ENCODE results near the gene POLL. TPM values are rescaled to one million over a fixed set of nuclear protein-coding genes. Genes with fewer than 3 reads are reported as not detected.

Gene POLL
- total and polyA plus RNA-seq, 2 donors (not counting 3 experiments of a cell fraction or from before 2014, with no cell fraction given) = 34.3 to 42.3 TPM

DNA sequence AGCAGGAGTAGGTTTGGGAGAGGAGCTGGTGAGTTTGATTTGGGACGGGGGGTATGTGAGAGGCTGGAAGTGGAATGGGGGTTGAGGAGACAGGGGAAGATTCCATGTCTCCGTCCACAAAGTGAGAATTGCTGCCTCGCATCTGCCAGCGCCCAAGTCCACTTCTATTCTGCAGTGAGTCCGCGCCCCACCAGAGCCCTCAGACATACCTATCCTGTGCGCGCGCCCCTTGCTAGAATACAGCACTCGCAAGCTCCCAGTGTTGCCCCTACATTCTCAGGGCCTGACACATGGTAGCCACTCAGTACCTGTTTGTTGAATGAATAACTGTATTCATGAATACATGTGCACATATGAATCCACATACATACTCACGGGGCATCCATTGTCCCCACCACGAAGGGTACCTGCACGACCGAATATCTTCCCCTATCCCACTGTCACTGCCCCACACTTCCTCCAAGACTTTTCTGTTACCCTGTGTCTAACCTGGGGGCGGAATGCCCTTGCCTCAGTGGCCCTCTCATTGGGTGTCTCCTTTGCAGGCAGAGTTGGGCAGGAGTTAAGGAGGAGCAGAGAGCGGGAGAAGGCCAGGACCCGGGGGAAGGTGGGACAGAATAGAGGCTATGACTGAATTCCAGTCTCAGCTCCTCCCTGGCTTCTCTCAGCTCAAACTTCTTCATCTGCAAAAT lies 19.9 kb downstream of the POLL start:
- ChIA-PET POLR2A (interaction anchor here (0.6 kb wide), 1 partner anchor 200 kb away, joined by 5 read pairs; no protein-coding TSS in a partner anchor), CTCF (interaction anchor here (0.7 to 1.8 kb wide), 9 partner anchors 12 to 354 kb away, joined by 3 to 10 read pairs (median 6); no protein-coding TSS in a partner anchor)
- H2AFZ ChIP-seq (ENCODE audit: low read depth, low read length) = no peak overlapping the region
- no peaks in the 10 kb centered on the region for H3K36me3 ChIP-seq (ENCODE audit: control insufficient read depth in 2 of 2, extremely low read depth in 1 of 2, insufficient read depth in 2 of 2, low read length in 2 of 2)
- dilution Hi-C loops (cut with MboI; ENCODE audit: extremely low pct_ligation_motif_present, low sequenced_read_pairs) = no loop called here
- H4K20me1 ChIP-seq (replicated peaks; ENCODE audit: control insufficient read depth, extremely low read depth, insufficient read depth, low read length) = no peaks in the 10 kb centered on the region
- FAIRE-seq (no peak), DNase-seq (ENCODE audit: low read depth, low spot score) (no peak)
- BruUV-seq (replicated peaks) = no TSS peak
- no peak overlapping the region for H3K27ac ChIP-seq (ENCODE audit: insufficient read depth, low read depth, low read length)
- TF ChIP-seq JUN (IDR thresholded peaks at IDR 0.05; ENCODE audit: borderline replicate concordance, insufficient read depth, insufficient read length, low read depth) (no peak), FOS (IDR thresholded peaks at IDR 0.05; ENCODE audit: borderline replicate concordance, insufficient read depth, low read length) (no peak), EZH2 (IDR thresholded peaks at IDR 0.05; ENCODE audit: borderline replicate concordance, low read depth, low read length, severe bottlenecking) (no peak), POLR2A (IDR thresholded peaks at IDR 0.05; ENCODE audit: low read depth, low read length) (no peak), CTCF (IDR thresholded peaks at IDR 0.05; ENCODE audit: extremely low read depth in 1 of 2, insufficient read depth in 1 of 2, low read depth in 1 of 2, low read length in 2 of 2) (no peak)
- TF ChIP-seq, protein P1, sequence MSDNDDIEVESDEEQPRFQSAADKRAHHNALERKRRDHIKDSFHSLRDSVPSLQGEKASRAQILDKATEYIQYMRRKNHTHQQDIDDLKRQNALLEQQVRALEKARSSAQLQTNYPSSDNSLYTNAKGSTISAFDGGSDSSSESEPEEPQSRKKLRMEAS (IDR thresholded peaks at IDR 0.05; ENCODE audit: insufficient read depth, insufficient read length) = no peak
- H3K9me3 ChIP-seq (replicated peaks; ENCODE audit: control insufficient read depth, insufficient read depth, low read length) = no peaks in the 10 kb centered on the region
- no peak overlapping the region for H3K4me2 ChIP-seq (ENCODE audit: insufficient read depth, low read length)
- intact Hi-C loops (cut with micrococcal nuclease) = no loop called here
- peaks cover 7% of the 10 kb centered on the region for H3K4me1 ChIP-seq (ENCODE audit: control insufficient read depth, extremely low read depth, insufficient read depth, low read length)
- no peak overlapping the region for H3K4me3 ChIP-seq (replicated peaks in 1 of 3; ENCODE audit: insufficient read depth in 1 of 3, low read depth in 1 of 3, low read length in 3 of 3)
- H3K9me1 ChIP-seq (replicated peaks; ENCODE audit: control insufficient read depth, extremely low read depth, insufficient read depth, low read length) = no peaks in the 10 kb centered on the region
- no peaks in the 10 kb centered on the region for H3K79me2 ChIP-seq (ENCODE audit: control insufficient read depth, insufficient read depth, low read length)
- H3K9ac ChIP-seq (replicated peaks; ENCODE audit: extremely low read depth, insufficient read depth, low read length) = no peak overlapping the region
- peaks cover 26 to 27% of the 10 kb centered on the region in 2 experiments for H3K27me3 ChIP-seq (ENCODE audit: control insufficient read depth in 2 of 2, insufficient read depth in 2 of 2, low read length in 2 of 2)

Measured in endothelial cell of umbilical vein (primary cell).